Prostate gland (tissue), 2 donors: ENCODE data around the gene MS4A4A. TPM values are rescaled to one million over a fixed set of nuclear protein-coding genes. Genes with fewer than 3 reads are reported as not detected.
"Not testable (repeated sequence)": the region's sequence is repeated elsewhere in the genome, so short reads cannot be mapped to it uniquely, and the experiment has no call there.

Experiments
- DNase-seq: peaks from one replicate; pipeline ENCODE4 v3.0.0-alpha.2; 2019; ENCODE audit warnings: low spot score
- H3K27ac ChIP-seq, 2 donors: fragments of 200-600 bp; sonication (generic); 2 replicates each; pipeline ENCODE4 v1.5.1; 2017 to 2019
- H3K27me3 ChIP-seq: fragments of 200-600 bp; sonication (generic); replicated peaks from 2 replicates; pipeline ENCODE4 v1.5.1; 2019; ENCODE audit not compliant: insufficient read depth
- H3K36me3 ChIP-seq, 2 donors: fragments of 200-600 bp; sonication (generic); 1 replicate in 1 of 2; 2 replicates in 1 of 2; pipeline versions ENCODE4 v1.5.1 to v1.8.1; 2017 to 2019
- H3K4me1 ChIP-seq: fragments of 200-600 bp; sonication (generic); replicated peaks from 2 replicates; pipeline ENCODE4 v1.5.1; 2019
- H3K4me3 ChIP-seq, 2 donors: fragments of 200-600 bp; sonication (generic); 2 replicates each; pipeline ENCODE4 v1.5.1; 2017 to 2019
- H3K9me3 ChIP-seq: fragments of 200-600 bp; sonication (generic); 2 replicates; pipeline ENCODE4 v1.5.1; 2017
- CTCF ChIP-seq, 4 experiments: fragments of 200-600 bp in 2 of 4; fragments of 450-650 bp in 2 of 4; sonication (generic) in 2 of 4; IDR thresholded peaks; 1 replicate in 3 of 4; 2 replicates in 1 of 4; pipeline ENCODE4 v1.5.1; 2016 to 2019; ENCODE audit warnings: antibody characterized with exemption in 4 of 4, mild to moderate bottlenecking in 2 of 4, moderate library complexity in 2 of 4
- POLR2A ChIP-seq: fragments of 450-650 bp; IDR thresholded peaks from one replicate; pipeline ENCODE4 v1.6.1; 2016; ENCODE audit warnings: antibody characterized with exemption, mild to moderate bottlenecking
- POLR2AphosphoS5 ChIP-seq: sonication (generic); formaldehyde crosslinking; IDR thresholded peaks from one replicate; pipeline ENCODE4 v1.6.1; 2017; ENCODE audit warnings: antibody characterized with exemption
- WGBS: methylation state at CpG from one replicate; pipeline ENCODE4 v1.1.5; 2018; 5-methylcytosine and 5-hydroxymethylcytosine counted together
- intact Hi-C: fragments of 100-400 bp; cut with DNase I; formaldehyde crosslinking; loops from one replicate; pipeline ENCODE4 v1.14.2; 2022
- total RNA-seq, 2 donors: library from RNA; depleted of rRNA; stranded (reverse); fragments of >200 nt; gene quantifications; one replicate each; pipeline ENCODE4 v1.1.0, GENCODE V29; 2016

The MS4A4A gene
- total RNA-seq, 2 donors from 2014 or later = 2.1 to 10.6 TPM

DNA sequence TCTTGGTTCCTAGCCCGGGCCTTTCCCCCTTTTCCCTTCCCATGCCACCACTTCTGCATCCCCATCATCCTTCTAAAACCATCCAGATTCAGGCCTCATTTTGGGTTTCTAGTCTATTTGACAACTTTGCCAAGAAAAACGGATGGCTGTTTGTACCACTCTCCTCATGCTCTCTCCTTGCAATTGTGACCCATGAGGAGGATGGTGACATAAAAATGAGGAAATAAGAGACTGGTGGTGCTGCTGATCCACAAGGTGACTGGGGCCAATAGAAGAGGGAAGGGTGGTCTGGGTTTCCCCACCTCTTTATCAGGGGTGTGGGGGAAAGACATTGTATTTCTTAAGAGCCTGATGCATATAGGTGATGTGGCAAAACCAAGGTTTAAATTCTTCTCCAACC is 1.0 kb downstream of the MS4A4A start:
- TF ChIP-seq CTCF (IDR thresholded peaks at IDR 0.05) (no peak), POLR2A (no peak), POLR2AphosphoS5 (no peak)
- H3K36me3 ChIP-seq = no peaks in the 10 kb centered on the region
- DNase-seq = no peak
- no peaks in the 10 kb centered on the region for H3K27me3 ChIP-seq
- H3K4me1 ChIP-seq = no peaks in the 10 kb centered on the region
- no peak overlapping the region for H3K4me3 ChIP-seq
- WGBS = 58% methylated on average over 2 of the region's 2 CpGs
- H3K27ac ChIP-seq = no peak overlapping the region
- H3K9me3 ChIP-seq = no peaks in the 10 kb centered on the region
- intact Hi-C loops = no loop called here

- Histone ChIP-seq H3K36me3 (no peaks in the 10 kb centered on the region), H3K4me3 (no peak overlapping the region), H3K4me1 (no peaks in the 10 kb centered on the region), H3K27me3 (no peaks in the 10 kb centered on the region), H3K9me3 (no peaks in the 10 kb centered on the region), H3K27ac (no peak overlapping the region)
- TF ChIP-seq POLR2A (no peak), POLR2AphosphoS5 (no peak), CTCF (IDR thresholded peaks at IDR 0.05) (no peak)
- no peak for DNase-seq
- intact Hi-C loops = no loop called here
- 87% methylated on average over 2 of the region's 2 CpGs for WGBS
Observed at GRCh38 chr11:60282286-60282685, 1.8 kb downstream of the MS4A4A start.

DNA sequence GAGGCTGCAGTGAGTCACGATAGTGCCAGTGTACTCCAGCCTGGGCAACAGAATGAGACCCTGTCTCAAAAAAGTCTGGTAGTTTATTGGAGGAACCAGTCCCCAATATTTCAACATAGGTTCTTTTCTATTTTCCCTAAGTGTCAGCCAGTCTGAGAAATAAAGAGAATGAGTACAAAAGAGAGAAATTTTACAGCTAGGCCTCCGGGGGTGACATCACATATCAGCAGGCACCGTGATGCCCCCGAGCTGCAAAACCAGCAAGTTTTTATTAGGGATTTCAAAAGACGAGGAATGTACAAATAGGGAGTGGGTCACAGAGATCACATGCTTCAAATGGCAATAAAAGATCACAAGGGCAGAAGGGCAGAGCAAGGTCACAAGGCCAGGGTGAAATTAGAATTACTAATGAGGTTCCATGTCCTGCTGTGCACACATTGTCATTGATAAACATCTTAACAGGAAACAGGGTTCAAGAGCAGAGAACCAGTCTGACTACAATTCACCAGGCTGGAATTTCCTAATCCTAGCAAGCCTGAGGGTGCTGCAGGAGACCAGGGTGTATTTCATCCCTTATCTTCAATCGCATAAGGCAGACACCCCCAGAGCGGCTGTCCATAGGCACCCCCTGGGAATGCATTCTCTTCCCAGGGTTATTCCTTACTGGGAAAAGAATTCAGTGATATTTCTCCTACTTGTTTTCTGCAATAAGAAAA is 5.1 kb downstream of the MS4A4A start:
- H3K9me3 ChIP-seq, H3K27ac ChIP-seq, intact Hi-C loops, H3K27me3 ChIP-seq, H3K4me3 ChIP-seq, H3K36me3 ChIP-seq, DNase-seq, H3K4me1 ChIP-seq: not testable (repeated sequence)
- WGBS = 38% methylated on average over 7 of the region's 7 CpGs

- Histone ChIP-seq H3K4me1 (no peaks in the 10 kb centered on the region), H3K4me3 (no peak overlapping the region), H3K36me3 (no peaks in the 10 kb centered on the region), H3K27ac (no peak overlapping the region), H3K9me3 (no peaks in the 10 kb centered on the region), H3K27me3 (no peaks in the 10 kb centered on the region)
- no peak for DNase-seq
- TF ChIP-seq POLR2A (no peak), POLR2AphosphoS5 (no peak), CTCF (IDR thresholded peaks at IDR 0.05) (no peak)
- intact Hi-C loops = no loop called here
- 71% methylated on average over 1 of the region's 1 CpG for WGBS
Observed at GRCh38 chr11:60288531-60288930, 8.1 kb downstream of the MS4A4A start.

- H3K36me3 ChIP-seq = no peaks in the 10 kb centered on the region
- no peaks in the 10 kb centered on the region for H3K9me3 ChIP-seq
- TF ChIP-seq POLR2A = no peak
- 74% methylated on average over 2 of the region's 2 CpGs for WGBS
- H3K27me3 ChIP-seq = no peaks in the 10 kb centered on the region
- no peak overlapping the region for H3K4me3 ChIP-seq
- H3K27ac ChIP-seq = no peak overlapping the region
- intact Hi-C loops = no loop called here
- no peaks in the 10 kb centered on the region for H3K4me1 ChIP-seq
- no peak for DNase-seq
Observed at GRCh38 chr11:60292145-60292544, 11.7 kb downstream of the MS4A4A start.

- 90% methylated on average over 3 of the region's 3 CpGs for WGBS
- no peak for DNase-seq
- H3K4me1 ChIP-seq = no peaks in the 10 kb centered on the region
- H3K27ac ChIP-seq = no peak overlapping the region
- intact Hi-C loops = no loop called here
- no peaks in the 10 kb centered on the region for H3K36me3 ChIP-seq
- TF ChIP-seq CTCF (IDR thresholded peaks at IDR 0.05) (no peak), POLR2A (no peak), POLR2AphosphoS5 (no peak)
- H3K27me3 ChIP-seq = no peaks in the 10 kb centered on the region
- no peaks in the 10 kb centered on the region for H3K9me3 ChIP-seq
- H3K4me3 ChIP-seq = no peak overlapping the region
Observed at GRCh38 chr11:60301178-60301577, 20.7 kb downstream of the MS4A4A start.

GRCh38 chr11:60301884-60302283 is 21.4 kb downstream of the MS4A4A start:
- H3K36me3 ChIP-seq, intact Hi-C loops, H3K9me3 ChIP-seq, H3K27me3 ChIP-seq, H3K27ac ChIP-seq, H3K4me3 ChIP-seq, DNase-seq, H3K4me1 ChIP-seq: not testable (repeated sequence)
- 85% methylated on average over 6 of the region's 6 CpGs for WGBS
